PC-9 (cell line): Measurements from ENCODE around the gene IL1RAPL1.

Source experiments
- EZH2 ChIP-seq: fragments of 200-600 bp; sonication (generic); IDR thresholded peaks from 2 replicates; pipeline ENCODE4 v1.8.0; 2017; ENCODE audit warnings: antibody characterized with exemption, low read depth
- TF ChIP-seq, protein P1 (sequence below): fragments of 200-600 bp; sonication (generic); conservative IDR thresholded peaks from 2 replicates; pipeline ENCODE4 v1.6.1; 2017; ENCODE audit warnings: mixed run types, antibody characterized with exemption, mild to moderate bottlenecking, moderate library complexity

DNA sequence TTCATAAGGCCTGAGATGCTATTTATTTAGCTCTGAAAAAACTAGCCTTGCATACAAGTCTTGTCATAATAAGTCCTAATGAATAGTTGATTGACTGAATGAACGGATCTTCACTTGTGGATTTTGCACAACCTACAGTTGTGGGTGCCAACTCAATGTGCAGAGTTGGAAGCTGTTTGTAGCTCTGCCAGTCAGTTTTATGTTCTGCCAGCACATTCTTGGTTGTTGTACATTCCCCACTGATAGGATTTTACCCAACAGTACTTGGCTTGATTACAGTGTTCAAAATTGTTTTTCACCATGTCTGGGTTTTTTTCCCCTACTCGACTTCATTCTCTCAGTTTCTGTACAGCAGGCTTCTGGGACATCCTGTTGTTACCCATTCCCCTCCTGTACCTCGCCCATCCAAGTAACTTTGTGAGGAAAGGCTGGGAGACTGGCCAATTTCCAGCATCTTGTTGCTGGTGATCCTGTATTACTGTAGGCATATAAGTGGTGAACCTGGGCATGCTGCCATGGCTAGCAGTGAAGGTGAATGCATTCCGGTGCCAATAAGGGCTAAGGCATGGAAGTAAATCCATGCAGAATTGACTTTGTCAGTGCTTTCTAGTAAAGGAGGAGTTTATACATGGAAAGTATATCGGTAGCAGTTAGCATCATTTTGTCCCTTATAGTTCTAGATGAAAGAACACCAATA, 22.8 kb downstream of the IL1RAPL1 start:
- TF ChIP-seq, protein P1, sequence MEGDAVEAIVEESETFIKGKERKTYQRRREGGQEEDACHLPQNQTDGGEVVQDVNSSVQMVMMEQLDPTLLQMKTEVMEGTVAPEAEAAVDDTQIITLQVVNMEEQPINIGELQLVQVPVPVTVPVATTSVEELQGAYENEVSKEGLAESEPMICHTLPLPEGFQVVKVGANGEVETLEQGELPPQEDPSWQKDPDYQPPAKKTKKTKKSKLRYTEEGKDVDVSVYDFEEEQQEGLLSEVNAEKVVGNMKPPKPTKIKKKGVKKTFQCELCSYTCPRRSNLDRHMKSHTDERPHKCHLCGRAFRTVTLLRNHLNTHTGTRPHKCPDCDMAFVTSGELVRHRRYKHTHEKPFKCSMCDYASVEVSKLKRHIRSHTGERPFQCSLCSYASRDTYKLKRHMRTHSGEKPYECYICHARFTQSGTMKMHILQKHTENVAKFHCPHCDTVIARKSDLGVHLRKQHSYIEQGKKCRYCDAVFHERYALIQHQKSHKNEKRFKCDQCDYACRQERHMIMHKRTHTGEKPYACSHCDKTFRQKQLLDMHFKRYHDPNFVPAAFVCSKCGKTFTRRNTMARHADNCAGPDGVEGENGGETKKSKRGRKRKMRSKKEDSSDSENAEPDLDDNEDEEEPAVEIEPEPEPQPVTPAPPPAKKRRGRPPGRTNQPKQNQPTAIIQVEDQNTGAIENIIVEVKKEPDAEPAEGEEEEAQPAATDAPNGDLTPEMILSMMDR, result no peak
- TF ChIP-seq EZH2, result no peak
